ENCODE results near the gene CFAP61.
A peak's percentile ranks its signal among the peaks of the same experiment; 100 is the strongest.

CFAP61 gene

GRCh38 chr20:20034486-20034885 is 17.8 kb upstream of the CFAP61 start:
- DNase-seq = no peak

GRCh38 chr20:20036756-20037155 is 15.6 kb upstream of the CFAP61 start:
- DNase-seq = no peak

GRCh38 chr20:20037960-20038359 is 14.4 kb upstream of the CFAP61 start:
- no peak for DNase-seq

GRCh38 chr20:20038586-20038985 is 13.7 kb upstream of the CFAP61 start:
- no peak for DNase-seq

- DNase-seq = no peak
Observed at GRCh38 chr20:20039752-20040387, 12.5 kb upstream of the CFAP61 start.

GRCh38 chr20:20051767-20052073 is 612 bp upstream of the CFAP61 start:
- no peak for DNase-seq

- DNase-seq = no peak
Observed at GRCh38 chr20:20060234-20060998, 8.1 kb downstream of the CFAP61 start.

GRCh38 chr20:20063941-20064702 is 11.8 kb downstream of the CFAP61 start:
- DNase-seq = no peak

GRCh38 chr20:20065361-20065760 is 13.0 kb downstream of the CFAP61 start:
- no peak for DNase-seq

- peak; percentile 23 to 65 for DNase-seq
Observed at GRCh38 chr20:20070871-20071726, 18.8 kb downstream of the CFAP61 start.

- DNase-seq = peak; percentile 86 to 91
Observed at GRCh38 chr20:20073801-20074371, 21.6 kb downstream of the CFAP61 start.

- DNase-seq = no peak
Observed at GRCh38 chr20:20075032-20075431, 22.7 kb downstream of the CFAP61 start.

- DNase-seq = no peak
Observed at GRCh38 chr20:20076297-20077065, 24.1 kb downstream of the CFAP61 start.

GRCh38 chr20:20078041-20078440 is 25.7 kb downstream of the CFAP61 start:
- DNase-seq = no peak

- DNase-seq = peak; percentile 66 to 79
Observed at GRCh38 chr20:20079102-20079784, 26.9 kb downstream of the CFAP61 start.

GRCh38 chr20:20083807-20084206 is 31.5 kb downstream of the CFAP61 start:
- DNase-seq = peak; percentile 77 to 89

- DNase-seq = peak; percentile 42 to 54
Observed at GRCh38 chr20:20084296-20084752, 32.0 kb downstream of the CFAP61 start.

- DNase-seq = peak in 1 of 2 experiments; percentile 41
Observed at GRCh38 chr20:20085071-20085470, 32.7 kb downstream of the CFAP61 start.

GRCh38 chr20:20085812-20086211 is 33.5 kb downstream of the CFAP61 start:
- no peak for DNase-seq

GRCh38 chr20:20089018-20089417 is 36.7 kb downstream of the CFAP61 start:
- DNase-seq = no peak

GRCh38 chr20:20089939-20090338 is 37.6 kb downstream of the CFAP61 start:
- DNase-seq = no peak

Data from SHP77 (cell line).